Colonic mucosa (tissue), 4 donors: ENCODE measurements around the gene MTUS2. TPM values are rescaled to one million over a fixed set of nuclear protein-coding genes. Genes with fewer than 3 reads are reported as not detected.
"Not testable (repeated sequence)": the region's sequence is repeated elsewhere in the genome, so short reads cannot be mapped to it uniquely, and the experiment has no call there.

ENCODE experiments used
- DNase-seq: peaks from one replicate; pipeline ENCODE4 v3.0.0-alpha.2; 2020
- H3K27ac ChIP-seq: fragments of 200-600 bp; one replicate; pipeline ENCODE4 v1.8.0; 2021
- H3K27me3 ChIP-seq: fragments of 200-600 bp; one replicate; pipeline ENCODE4 v1.8.0; 2021
- H3K36me3 ChIP-seq: fragments of 200-600 bp; one replicate; pipeline ENCODE4 v1.8.0; 2021
- H3K4me1 ChIP-seq: fragments of 200-600 bp; one replicate; pipeline ENCODE4 v1.8.0; 2021; ENCODE audit warnings: mild to moderate bottlenecking
- H3K4me3 ChIP-seq: fragments of 200-600 bp; one replicate; pipeline ENCODE4 v1.8.0; 2021
- H3K9ac ChIP-seq, 2 donors: one replicate each; pipeline ENCODE4 v1.7.0; 2013; ENCODE audit warnings: control low read depth in 2 of 2, low read depth in 2 of 2, low read length in 2 of 2
- H3K9me3 ChIP-seq: fragments of 200-600 bp; one replicate; pipeline ENCODE4 v1.8.0; 2021
- CTCF ChIP-seq: fragments of 200-600 bp; IDR thresholded peaks from one replicate; pipeline ENCODE4 v1.8.0; 2022; ENCODE audit warnings: antibody characterized with exemption, mild to moderate bottlenecking
- intact Hi-C: fragments of 100-400 bp; cut with DNase I; formaldehyde crosslinking; loops from one replicate; pipeline ENCODE4 v1.14.1; 2022
- total RNA-seq, 2 donors: library from RNA; stranded (reverse); fragmentation: NEBNext Ultra II Directional in 1 of 2; extraction: Animal tissue kit (Norgen Biotek cat#: 25700) in 1 of 2; gene quantifications; one replicate each; pipeline ENCODE4 v1.2.1, GENCODE V29; 2021
- donor health status: healthy.
- donor health status: DM: no; HTN: no; CAD: no.
- donor health status: DM: no; HTN: no; CAD: no.

The MTUS2 gene
- total RNA-seq, 2 donors from 2014 or later, result 0.11 to 0.40 TPM

GRCh38 chr13:28981530-28981929 is 161.4 kb downstream of the MTUS2 start:
- Histone ChIP-seq H3K9ac (no peak overlapping the region), H3K27ac (no peak overlapping the region), H3K4me3 (no peak overlapping the region), H3K4me1 (no peaks in the 10 kb centered on the region), H3K9me3 (no peaks in the 10 kb centered on the region), H3K36me3 (no peaks in the 10 kb centered on the region), H3K27me3 (no peaks in the 10 kb centered on the region)
- DNase-seq, result no peak
- no peak for TF ChIP-seq CTCF
- intact Hi-C loops, result no loop called here

- DNase-seq, result no peak
- no peak overlapping the region for H3K9ac ChIP-seq
- no peak overlapping the region for H3K27ac ChIP-seq
- no peaks in the 10 kb centered on the region for H3K4me1 ChIP-seq
- TF ChIP-seq CTCF, result no peak
- H3K4me3 ChIP-seq, result no peak overlapping the region
- no peaks in the 10 kb centered on the region for H3K36me3 ChIP-seq
- H3K27me3 ChIP-seq, result no peaks in the 10 kb centered on the region
- H3K9me3 ChIP-seq, result no peaks in the 10 kb centered on the region
- intact Hi-C loops, result no loop called here
These were observed 163.5 kb downstream of the MTUS2 start for GRCh38 chr13:28983641-28984040.

GRCh38 chr13:28984326-28984725 is 164.2 kb downstream of the MTUS2 start:
- intact Hi-C loops, result no loop called here
- no peak overlapping the region for H3K27ac ChIP-seq
- no peak overlapping the region for H3K4me3 ChIP-seq
- H3K36me3 ChIP-seq, result no peaks in the 10 kb centered on the region
- no peaks in the 10 kb centered on the region for H3K9me3 ChIP-seq
- no peak overlapping the region for H3K9ac ChIP-seq
- no peaks in the 10 kb centered on the region for H3K27me3 ChIP-seq
- DNase-seq, result no peak
- H3K4me1 ChIP-seq, result no peaks in the 10 kb centered on the region
- no peak for TF ChIP-seq CTCF

- intact Hi-C loops, result no loop called here
- no peak overlapping the region for H3K27ac ChIP-seq
- H3K9me3 ChIP-seq, result no peaks in the 10 kb centered on the region
- no peaks in the 10 kb centered on the region for H3K27me3 ChIP-seq
- DNase-seq, result no peak
- no peak overlapping the region for H3K4me3 ChIP-seq
- H3K36me3 ChIP-seq, result no peaks in the 10 kb centered on the region
- H3K9ac ChIP-seq, result no peak overlapping the region
- no peaks in the 10 kb centered on the region for H3K4me1 ChIP-seq
- no peak for TF ChIP-seq CTCF
These were observed 164.7 kb downstream of the MTUS2 start for GRCh38 chr13:28984825-28985224.

GRCh38 chr13:28990378-28990777 is 170.2 kb downstream of the MTUS2 start:
- H3K4me1 ChIP-seq, DNase-seq, H3K27ac ChIP-seq, intact Hi-C loops, H3K4me3 ChIP-seq, H3K27me3 ChIP-seq, H3K36me3 ChIP-seq, H3K9me3 ChIP-seq, H3K9ac ChIP-seq: not testable (repeated sequence)

GRCh38 chr13:28991764-28992163 is 171.6 kb downstream of the MTUS2 start:
- no peak for TF ChIP-seq CTCF
- intact Hi-C loops, result no loop called here
- no peak for DNase-seq
- no peaks in the 10 kb centered on the region for H3K36me3 ChIP-seq
- no peaks in the 10 kb centered on the region for H3K9me3 ChIP-seq
- no peak overlapping the region for H3K27ac ChIP-seq
- no peaks in the 10 kb centered on the region for H3K4me1 ChIP-seq
- H3K4me3 ChIP-seq, result no peak overlapping the region
- H3K27me3 ChIP-seq, result no peaks in the 10 kb centered on the region
- no peak overlapping the region for H3K9ac ChIP-seq
